GM18502 (cell line): ENCODE data around the gene IFI6.
"Not testable (repeated sequence)": the region's sequence is repeated elsewhere in the genome, so short reads cannot be mapped to it uniquely, and the experiment has no call there.

Experiments used
- ATAC-seq: cut with Tn5 transposase; IDR thresholded peaks from one replicate; pipeline ENCODE4 v1.9.1; 2021; ENCODE audit warnings: mild to moderate bottlenecking; ENCODE audit not compliant: unreplicated experiment, poor library complexity

Gene IFI6, protein sequence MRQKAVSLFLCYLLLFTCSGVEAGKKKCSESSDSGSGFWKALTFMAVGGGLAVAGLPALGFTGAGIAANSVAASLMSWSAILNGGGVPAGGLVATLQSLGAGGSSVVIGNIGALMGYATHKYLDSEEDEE

DNA sequence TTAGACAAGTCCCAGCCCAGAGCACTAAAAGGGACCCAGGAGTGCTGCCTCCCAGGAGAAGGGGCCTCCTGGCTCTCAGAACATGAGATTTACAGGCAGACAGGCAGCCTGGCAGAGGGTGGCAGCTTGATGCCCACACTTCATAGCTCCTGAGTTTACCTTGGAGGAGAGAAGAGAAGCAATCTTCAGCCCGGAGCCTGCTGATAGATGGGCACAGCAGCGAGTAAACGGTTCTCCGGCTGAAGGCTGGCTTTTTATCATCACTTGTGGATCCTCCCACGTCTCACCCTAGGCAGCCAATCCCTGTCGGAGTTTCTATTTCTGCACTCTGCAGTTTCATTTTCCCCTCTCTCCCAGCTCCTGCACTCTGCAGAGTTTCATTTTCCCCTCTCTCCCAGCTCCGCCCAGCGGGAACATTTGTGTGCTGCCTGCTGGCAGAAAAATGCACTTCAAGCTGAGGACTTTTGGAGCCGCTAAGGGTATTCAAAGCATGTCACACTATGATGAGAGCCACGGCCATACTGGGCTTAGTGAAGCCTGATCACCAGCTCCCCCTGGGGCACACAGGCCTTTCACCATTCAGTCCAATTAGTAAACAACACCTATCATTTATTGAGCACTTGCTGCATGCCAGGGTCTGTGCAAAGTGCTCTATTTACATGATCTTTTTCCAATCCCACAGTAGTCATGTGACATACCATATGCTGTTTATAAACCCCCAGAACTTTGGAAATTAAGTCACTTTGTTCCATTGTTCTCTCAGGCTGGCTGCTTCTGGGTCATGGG, at the start of gene IFI6:
Gene IFI6, minus strand, starts transcription at position 229 of the 786 bp plus-strand sequence. CDS start 2,878 bp downstream, outside the sequence.
- ATAC-seq: peak; percentile 83

DNA sequence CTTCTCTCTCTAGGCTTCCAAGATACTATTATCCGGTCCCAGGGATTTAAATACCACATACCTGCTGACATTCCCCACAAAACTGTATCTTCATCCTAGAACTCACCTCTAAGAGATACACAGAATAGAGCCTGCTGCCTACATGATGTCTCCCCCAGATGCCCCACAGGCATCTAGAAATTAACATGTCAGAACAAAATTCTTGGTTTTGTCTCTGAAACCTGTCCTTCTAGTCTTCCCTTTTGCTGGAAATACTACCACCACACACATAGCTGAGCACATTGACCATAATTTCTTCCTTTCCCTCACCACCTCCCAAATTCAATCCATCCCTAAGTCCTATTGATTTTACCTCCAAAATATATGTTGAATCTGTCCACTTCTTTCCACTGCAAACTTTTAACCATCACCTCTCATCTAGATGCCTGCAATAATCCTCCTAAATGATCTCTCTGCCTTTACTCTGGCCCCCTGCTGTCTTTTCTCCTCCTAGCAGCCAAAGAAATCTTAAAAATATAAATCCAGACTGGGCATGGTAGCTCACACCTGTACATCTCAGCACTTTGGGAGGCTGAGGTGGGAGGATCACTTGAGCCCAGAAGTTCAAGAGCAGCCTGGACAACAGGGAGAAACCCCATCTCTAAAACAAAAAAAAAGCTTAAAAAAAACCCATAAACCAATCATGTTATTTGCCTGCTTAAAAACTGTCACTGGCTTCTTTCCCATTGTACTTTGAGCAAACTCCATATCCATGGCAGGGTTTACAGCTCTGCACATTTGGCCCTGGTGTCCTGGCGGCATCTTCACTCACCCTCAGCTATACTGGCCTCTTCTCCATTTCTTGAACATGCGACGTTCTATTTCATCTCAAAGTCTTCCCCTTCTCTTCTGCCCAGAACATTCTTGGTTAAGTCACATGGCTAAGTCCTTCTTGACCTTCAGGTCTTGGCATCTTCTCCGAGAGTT, 47.6 kb upstream of the IFI6 start:
- ATAC-seq: no peak

DNA sequence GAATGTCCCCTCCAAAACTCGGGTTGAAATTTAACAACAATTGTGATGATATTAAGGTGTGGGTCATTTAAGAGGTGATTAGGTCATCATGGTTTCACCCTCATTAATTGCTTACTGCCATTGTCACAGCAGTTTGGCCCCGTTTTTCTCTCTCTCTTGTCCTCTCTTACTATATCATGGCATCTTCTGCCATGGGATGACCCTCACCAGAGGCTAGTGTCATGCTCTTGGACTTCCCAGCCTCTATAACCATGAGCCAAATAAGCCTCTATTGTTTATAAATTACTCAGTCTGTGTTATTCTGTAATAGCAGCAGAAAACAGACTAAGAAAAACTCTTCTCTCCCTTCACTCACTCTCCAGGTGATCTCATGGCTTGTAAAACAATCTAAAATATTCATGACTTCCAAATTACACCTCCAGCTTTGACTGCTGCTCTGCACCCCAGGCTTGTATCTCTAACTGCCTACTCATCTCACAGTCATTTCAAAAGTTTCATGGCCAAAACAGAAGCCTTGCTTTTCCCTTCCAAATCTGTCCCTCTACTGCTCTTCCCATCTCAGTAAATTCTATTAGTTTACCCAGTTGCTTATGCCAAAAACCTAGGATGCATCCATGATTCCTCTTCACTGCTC, 44.4 kb upstream of the IFI6 start:
- ATAC-seq: no peak

DNA sequence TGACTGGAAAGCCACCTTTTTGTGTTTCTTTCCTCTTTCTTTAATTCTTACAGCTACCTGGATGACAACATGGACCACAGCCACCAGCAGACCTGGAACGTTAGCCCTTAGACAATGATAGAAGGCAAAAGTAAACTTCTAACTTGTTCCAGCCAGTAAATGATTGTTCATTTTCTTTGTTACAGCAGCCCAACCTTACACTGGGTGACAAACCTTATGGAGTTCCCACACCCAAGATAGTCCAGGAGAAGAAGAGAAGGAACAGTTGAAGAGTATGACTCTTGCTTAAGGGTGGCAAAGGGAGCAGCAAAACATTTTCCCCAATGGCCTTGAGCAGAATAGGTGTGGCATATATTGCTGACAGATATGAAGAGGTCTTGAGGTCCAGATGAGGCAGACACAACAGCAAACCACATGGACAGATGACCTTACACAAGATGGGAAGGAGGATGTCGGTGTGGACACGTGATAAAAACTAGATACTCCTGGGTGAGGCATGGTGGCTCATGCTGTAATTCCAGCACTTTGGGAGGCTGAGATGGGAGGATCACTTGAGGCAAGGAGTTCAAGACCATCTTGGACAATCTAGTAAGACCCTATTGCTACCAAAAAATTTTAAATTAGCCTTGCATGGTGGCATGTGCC, 42.0 kb upstream of the IFI6 start:
- ATAC-seq: no peak

DNA sequence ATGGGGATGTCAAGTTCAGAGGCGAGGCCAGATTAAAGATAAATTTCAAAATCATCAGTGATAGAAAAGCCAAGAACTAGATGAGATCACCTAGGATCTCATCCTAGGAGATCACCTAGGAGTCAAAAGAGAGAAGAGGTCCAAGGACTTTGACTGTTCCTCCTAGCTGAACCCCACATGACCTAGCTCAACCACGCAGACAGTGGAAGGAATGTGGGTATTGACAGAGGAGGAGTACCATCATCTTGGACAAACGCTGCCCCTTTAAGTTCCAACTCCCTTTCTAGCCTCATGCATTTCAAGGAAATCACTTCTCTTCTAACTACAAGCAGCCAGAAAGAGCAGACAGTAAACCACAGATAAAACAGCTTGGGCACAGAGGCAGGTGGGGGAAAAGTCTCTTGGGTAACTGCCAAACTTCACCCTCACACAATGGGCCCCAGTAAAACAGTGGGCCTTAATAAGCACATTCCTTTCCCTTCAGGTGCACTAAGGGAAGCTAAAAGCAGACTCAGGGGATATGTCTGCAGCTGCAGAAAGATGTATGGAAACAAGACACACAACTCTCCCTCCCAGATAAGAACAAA, 41.2 kb upstream of the IFI6 start:
- ATAC-seq: no peak

DNA sequence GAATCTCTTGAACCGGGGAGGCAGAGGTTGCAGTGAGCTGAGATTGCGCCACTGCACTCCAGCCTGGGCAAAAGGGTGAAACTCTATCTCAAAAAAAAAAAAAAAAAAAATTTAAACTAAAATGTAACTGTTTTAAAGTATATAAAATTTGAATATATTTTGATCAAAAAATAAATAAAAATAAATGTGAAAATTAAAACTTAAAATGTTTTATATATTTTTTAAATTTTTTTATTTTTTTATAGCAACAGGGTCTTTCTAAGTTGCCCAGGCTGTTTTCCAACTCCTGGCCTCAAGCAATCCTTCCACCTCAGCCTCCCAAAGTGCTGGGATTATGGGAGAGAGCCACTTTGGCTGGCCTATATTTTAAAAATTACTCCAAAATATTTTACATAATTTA, 38.6 kb upstream of the IFI6 start:
- no peak for ATAC-seq

DNA sequence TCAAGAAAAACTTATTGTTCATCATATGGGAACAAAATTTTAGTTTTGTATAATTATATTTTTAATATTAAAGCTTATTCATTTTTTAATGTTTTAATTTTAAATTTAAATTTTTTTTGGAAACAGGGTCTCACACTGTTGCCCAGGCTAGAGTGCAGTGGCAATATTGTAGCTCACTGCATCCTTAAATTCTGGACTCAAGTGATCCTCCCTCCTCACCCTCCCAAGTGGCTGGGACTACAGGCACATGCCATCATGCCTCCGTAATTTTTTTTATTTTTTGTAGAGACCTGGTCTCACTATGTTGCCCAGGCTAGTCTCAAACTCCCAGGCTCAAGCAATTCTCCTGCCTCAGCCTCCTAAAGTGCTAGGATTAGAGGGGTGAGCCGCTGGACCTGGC, 33.6 kb upstream of the IFI6 start:
- no peak for ATAC-seq

DNA sequence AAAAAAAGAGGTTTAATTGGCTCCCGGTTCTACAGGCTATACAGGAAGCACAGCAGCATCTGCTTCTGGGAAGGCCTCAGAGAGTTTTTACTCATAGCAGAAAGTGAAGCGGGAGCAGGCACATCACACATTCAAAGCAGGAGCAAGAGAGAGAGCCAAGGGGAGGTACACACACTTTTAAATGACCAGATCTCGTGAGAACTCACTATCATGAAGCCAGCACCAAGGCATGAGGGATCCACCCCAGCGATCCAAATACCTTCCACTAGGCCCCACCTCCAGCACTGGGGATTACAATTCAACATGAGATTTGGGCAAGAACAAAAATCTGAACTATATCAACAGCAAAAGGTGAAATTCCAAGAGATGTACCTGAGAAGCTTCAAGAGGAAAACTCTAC, 33.0 kb upstream of the IFI6 start:
- no peak for ATAC-seq

DNA sequence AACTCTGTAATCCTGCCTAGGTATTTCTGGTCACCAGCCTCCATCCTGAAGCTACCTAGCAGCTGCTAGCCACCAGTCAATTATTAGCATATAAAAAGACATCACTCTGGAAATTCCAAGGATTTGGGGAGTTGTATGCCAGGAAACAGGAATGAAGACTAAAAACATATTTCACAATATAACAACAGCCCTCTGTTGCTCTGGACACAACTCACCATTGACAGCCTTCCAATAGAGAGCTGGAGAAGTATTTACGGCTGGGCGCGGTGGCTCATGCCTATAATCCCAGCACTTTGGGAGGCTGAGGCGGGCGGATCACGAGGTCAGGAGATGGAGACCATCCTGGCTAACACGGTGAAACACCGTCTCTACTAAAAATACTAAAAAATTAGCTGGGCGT, 24.8 kb upstream of the IFI6 start:
- ATAC-seq: not testable (repeated sequence)

DNA sequence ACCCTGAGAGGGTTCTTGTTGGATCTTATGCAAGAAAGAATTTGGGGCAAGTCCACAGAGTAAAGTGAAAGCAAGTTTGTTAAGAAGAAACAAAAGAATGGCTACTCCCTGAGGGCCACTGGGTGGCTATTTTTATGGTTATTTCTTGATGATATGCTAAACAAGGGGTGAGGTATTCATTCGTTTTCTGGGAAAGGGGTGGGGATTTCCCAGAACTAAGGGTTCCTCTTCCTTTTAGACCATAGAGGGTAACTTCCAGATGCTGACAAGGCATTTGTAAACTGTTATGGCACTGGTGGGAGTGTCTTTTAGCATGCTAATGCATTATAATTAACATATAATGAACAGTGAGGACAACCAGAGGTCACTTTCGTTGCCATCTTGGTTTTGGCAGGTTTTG, 18.2 kb upstream of the IFI6 start:
- no peak for ATAC-seq

DNA sequence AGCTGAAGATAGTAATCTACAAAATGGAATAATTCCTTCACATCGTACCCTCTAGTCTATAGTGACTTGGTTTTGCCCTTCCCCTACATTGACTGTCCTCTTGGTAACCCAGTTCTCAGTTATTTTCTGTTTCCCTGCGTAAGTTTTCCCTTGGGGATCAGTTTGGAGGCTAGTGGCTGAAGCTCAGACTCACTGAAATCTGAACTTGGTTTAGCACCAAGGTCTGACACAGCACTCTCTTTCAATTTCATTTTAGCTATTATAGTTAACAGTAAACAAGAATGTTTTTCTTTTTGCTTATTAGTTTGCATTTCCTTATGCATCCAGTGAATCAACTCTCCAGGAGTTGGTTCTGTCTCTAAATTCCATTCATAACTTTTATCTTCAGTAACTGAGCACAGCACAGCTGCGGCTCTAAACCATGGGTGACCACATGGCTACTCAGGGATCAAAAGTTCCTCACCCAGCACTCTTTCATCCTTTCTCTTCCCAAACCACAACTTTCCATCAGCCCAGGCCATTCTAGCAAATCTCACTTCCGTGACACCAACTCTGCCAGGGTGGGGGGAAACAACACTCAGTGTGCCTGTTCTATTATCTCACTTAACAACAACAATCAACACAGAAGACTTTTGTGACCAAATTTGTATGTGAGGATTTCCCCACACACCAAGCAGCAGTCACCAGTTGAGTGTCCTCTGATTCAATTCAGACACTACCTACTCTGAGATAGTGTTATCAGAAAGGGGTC, 17.6 kb upstream of the IFI6 start:
- ATAC-seq: no peak

DNA sequence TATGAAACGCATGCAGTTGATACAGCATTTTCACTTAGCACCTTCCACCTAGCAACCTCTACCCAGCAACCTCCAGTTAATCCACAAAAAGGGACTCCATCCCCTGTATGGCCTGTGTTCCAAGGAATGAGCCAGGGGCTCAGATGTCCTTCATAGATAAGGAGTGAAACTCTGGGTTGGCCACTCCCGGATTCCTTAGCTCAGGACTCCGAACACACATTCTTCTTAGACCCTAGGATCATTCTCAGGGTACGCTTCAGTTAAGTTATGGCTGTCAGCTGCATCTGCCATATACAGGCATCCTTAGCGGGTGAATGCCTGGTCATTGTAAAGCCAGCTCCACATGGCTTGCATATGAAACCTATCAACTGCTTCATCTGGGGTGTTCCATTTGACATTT, 15.9 kb upstream of the IFI6 start:
- no peak for ATAC-seq

DNA sequence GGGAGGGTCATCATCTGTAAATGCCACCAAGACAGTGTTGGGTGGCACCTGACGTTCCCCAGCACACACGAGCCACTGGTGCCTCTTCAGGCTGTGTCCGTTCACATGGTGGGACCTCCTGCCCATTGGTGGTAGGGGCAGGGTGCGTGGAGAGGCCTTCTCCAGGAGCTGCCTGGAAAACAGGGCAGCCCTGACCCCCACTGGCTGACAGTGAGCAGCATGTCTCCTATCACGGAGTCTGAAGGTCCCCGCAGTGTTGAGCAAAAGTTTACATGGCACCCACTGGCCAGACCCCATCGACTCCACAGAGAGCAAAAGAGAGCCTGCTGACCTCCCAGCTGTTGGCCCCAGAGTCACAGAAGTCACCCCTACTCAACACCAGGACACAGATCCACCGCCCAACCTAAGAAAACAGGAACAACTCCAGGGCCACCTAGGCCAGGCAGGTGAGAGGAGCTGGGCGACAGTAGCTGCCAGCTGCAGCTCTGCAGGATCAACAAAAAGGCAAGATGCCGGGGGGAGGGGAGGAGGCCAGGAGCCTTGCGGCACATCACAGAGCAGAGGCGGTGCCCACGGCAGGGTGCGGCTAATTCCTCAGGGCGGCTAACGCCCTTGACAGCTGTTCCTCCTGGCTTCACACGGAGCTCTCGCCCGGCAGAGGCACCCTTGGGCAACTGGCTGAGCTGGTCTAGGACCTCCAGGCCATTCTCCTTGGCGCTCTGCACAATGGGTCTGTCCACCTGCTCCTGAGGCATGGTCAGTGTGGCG, 14.4 kb upstream of the IFI6 start:
- no peak for ATAC-seq

DNA sequence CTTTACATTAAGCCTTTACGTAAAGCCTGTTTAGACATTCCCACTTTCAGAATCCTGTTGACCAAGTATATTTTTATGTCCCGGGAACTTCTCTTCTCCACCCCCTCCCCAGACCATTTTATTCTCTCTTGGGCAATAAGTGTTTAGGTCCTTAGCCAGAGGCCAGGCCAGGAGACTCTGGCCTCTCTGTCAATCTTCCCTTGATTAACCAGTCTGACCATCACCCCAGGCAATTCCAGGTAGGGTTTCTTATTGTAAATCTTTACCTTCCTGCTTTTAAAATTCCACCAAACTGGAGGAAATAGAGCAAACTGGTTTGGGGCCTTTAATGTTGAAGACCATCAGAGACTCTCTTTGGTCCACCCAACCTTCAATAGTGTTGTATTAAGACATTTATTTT, 12.2 kb upstream of the IFI6 start:
- no peak for ATAC-seq

DNA sequence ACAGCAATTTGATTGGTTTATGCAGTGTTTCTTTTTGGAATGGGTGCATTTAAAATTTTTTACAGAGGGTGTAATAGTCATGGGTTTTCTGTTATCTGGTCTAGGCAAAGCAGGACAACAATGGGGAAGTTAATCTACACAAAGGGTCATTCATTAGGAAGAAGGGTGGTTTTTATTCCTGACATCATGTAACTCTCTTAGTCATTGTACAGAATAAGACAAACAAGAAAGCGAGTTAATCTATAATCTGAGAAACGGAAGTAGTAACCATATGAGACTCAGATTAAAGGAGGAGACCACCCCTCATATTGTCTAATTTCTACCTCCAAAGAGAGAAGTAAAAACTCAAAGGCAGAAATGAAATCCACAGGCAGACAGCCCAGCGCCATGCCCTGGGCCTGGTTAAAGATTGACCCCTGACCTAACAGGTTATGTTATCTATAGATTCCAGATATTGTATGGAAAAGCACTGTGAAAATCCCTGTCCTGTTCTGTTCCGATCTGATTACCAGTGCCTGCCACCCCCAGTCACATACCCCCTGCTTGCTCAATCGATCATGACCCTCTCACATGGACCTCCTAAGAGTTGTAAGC, 10.5 kb upstream of the IFI6 start:
- ATAC-seq: no peak

DNA sequence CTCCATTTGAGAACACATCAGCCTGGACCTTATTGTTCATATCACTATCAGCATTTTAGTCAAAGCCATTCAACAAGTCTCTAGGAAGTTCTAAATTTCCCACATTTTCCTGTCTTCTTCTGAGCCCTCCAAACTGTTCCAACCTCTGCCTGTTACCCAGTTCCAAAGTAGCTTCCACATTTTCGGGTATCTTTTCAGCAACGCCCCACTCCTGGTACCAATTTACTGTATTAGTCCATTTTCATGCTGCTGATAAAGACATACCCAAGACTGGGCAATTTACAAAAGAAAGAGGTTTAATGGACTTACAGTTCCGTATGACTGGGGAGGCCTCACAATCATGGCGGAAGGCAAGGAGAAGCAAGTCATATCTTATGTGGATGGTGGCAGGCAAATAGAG, 9.6 kb upstream of the IFI6 start:
- not testable (repeated sequence) for ATAC-seq

DNA sequence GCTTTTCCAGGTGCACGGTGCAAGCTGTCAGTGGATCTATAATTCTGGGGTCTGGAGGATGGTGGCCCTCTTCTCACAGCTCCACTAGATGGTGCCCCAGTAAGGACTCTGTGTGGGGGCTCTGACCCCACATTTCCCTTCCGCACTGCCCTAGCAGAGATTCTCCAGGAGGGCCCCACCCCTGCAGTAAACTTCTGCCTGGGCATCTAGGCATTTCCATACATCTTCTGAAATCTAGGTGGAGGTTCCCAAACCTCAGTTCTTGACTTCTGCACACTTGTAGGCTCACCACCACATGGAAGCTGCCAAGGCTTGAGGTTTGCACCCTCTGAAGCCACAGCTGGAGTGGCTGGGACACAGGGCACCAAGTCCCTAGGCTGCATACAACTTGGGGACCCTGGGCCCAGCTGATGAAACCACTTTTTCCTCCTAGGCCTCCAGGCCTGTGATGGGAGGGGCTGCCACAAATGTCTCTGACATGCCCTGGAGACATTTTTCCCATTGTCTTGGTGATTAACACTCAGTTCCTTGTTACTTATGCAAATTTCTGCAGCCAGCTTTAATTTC, 8.3 kb upstream of the IFI6 start:
- ATAC-seq: not testable (repeated sequence)

DNA sequence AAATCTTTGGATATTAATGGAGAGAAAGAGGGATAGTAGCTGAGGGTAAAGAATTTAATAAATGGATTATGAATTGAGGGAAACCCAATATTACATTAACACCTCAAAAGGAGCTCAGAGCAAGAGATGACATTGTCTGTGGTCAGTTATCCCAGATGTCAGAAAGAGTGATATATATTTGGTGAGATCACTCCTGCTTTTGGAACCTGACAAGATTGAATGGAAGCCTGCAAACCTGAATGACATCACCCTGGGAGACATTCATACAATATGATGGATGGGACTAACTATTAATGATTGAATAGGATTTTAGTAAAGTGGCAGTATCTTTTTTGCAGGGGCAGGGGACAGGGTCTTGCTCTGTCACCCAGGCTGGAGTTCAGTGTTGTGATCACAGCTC, 6.8 kb upstream of the IFI6 start:
- ATAC-seq: no peak
